GM12891 (cell line): ENCODE data around the gene ZCCHC24.

Source experiments
- POLR2A ChIP-seq: IDR thresholded peaks from 2 replicates; pipeline ENCODE4 v1.6.1; 2011; ENCODE audit warnings: low read depth, low read length, control low read depth
- POLR2AphosphoS5 ChIP-seq: IDR thresholded peaks from 2 replicates; pipeline ENCODE4 v1.6.1; 2011; ENCODE audit warnings: low read depth, low read length, control low read depth
- POU2F2 ChIP-seq: IDR thresholded peaks from 2 replicates; pipeline ENCODE4 v1.6.1; 2011; ENCODE audit warnings: low read depth, mild to moderate bottlenecking, control low read depth, low read length, moderate library complexity
- SPI1 ChIP-seq: IDR thresholded peaks from 2 replicates; pipeline ENCODE4 v1.6.1; 2011; ENCODE audit warnings: low read depth, low read length, control low read depth
- TAF1 ChIP-seq: IDR thresholded peaks from 2 replicates; pipeline ENCODE4 v1.6.1; 2011; ENCODE audit warnings: low read depth, low read length, control low read depth

DNA sequence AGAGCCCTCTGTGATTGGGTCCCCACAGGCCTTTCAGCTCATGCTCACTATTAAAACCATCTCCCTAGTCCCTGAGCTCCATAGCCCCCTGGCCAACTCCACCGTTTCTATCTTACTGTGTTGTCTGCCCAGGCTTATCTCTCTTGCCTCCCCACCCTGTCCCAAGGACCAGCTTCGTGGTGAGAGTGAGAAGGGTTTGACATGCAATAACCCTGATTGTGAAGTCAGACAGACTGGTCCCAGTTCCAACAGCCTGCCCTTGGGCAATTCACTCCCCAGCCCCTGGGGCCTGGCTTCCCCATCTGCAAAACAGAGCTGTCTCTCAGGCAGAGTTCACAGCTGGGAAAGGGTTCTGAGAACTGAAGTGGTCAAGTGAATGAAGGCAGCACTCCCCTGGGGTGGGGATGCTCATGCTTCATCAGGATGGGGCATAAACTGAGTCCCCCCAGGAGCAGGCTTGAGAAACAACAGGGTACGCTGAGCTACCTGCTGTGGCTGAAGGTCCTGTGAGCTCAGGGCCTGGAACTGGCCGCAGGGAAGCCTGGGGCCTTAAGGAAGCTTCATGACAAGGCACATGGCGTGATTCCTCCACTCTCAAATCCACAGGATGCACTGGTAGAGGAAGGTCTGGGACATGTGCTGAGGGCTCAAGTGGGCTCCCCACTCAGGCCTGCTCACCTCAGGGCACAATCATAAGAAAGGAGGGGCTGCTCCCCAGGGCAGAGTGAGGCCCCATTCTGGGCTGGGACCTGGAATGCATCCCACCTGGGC lies 100.0 kb downstream of the ZCCHC24 start:
- TF ChIP-seq POLR2A (no peak), POLR2AphosphoS5 (no peak), TAF1 (no peak), POU2F2 (no peak), SPI1 (no peak)
